ENCODE measurements around the gene TUBB1. TPM values are rescaled to one million over a fixed set of nuclear protein-coding genes. Genes with fewer than 3 reads are reported as not detected.

TUBB1 gene
- total and polyA plus RNA-seq, 2 of the 13 experiments (the other 11 are each of a cell fraction or from before 2014, with no cell fraction given): 0.11 to 57.6 TPM

DNA sequence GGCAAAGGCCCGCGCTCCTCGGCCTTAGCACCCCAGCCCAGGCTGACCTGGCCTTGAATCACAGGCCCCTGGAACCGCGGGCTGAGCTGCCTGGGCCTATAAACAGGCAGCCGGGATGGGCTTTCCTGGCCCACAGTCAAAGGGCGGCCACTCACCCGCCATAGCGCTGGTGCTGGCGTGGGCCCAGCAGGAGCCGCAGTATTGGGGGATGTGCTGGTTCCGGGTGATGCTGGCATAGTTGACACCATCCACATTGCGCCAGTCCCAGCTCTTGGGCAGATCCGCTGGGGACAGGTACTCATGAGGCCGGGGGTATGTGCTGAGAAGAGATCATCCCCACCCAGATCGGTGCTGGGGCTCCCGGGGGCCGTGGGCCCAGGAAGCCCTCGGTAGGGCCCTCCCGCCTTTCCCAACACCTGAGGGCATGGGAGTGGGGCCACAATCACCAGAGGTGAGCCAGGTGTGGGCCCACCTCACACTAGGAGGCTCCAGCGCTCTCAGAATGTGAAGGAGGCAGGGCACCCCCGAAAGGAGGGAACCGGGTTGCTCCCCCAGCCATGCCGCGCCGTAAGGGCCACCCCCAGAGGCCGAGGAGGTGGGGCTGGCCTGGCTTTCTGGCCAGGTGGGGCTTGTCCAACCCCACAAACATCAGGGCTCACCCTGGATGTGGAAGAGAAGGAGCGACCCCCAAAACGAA is 12.9 kb upstream of the TUBB1 start (continued):
- TF ChIP-seq, protein P1, sequence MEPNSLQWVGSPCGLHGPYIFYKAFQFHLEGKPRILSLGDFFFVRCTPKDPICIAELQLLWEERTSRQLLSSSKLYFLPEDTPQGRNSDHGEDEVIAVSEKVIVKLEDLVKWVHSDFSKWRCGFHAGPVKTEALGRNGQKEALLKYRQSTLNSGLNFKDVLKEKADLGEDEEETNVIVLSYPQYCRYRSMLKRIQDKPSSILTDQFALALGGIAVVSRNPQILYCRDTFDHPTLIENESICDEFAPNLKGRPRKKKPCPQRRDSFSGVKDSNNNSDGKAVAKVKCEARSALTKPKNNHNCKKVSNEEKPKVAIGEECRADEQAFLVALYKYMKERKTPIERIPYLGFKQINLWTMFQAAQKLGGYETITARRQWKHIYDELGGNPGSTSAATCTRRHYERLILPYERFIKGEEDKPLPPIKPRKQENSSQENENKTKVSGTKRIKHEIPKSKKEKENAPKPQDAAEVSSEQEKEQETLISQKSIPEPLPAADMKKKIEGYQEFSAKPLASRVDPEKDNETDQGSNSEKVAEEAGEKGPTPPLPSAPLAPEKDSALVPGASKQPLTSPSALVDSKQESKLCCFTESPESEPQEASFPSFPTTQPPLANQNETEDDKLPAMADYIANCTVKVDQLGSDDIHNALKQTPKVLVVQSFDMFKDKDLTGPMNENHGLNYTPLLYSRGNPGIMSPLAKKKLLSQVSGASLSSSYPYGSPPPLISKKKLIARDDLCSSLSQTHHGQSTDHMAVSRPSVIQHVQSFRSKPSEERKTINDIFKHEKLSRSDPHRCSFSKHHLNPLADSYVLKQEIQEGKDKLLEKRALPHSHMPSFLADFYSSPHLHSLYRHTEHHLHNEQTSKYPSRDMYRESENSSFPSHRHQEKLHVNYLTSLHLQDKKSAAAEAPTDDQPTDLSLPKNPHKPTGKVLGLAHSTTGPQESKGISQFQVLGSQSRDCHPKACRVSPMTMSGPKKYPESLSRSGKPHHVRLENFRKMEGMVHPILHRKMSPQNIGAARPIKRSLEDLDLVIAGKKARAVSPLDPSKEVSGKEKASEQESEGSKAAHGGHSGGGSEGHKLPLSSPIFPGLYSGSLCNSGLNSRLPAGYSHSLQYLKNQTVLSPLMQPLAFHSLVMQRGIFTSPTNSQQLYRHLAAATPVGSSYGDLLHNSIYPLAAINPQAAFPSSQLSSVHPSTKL (CRISPR knock-in tag; IDR thresholded peaks at IDR 0.05): peak; percentile 43; the same call in 1 of the 2 replicates
- TF ChIP-seq SOX5 (CRISPR knock-in tag; IDR thresholded peaks at IDR 0.05; ENCODE audit: borderline replicate concordance): peak; percentile 33; the same call in 1 of the 2 replicates
- TF ChIP-seq MIXL1 (CRISPR knock-in tag; IDR thresholded peaks at IDR 0.05): 0 out of 2 replicates have a peak, but pooled peaks have one; percentile 19
- peak; percentile 89 for TF ChIP-seq RARA (CRISPR knock-in tag; IDR thresholded peaks at IDR 0.05)
- TF ChIP-seq AKAP8 (CRISPR knock-in tag; IDR thresholded peaks at IDR 0.05): 0 out of 2 replicates have a peak, but pooled peaks have one; percentile 41
- TF ChIP-seq ZFY (CRISPR knock-in tag; IDR thresholded peaks at IDR 0.05): peak; percentile 72
- peak; percentile 59; the same call in 1 of the 2 replicates for TF ChIP-seq ZSCAN21 (CRISPR knock-in tag; IDR thresholded peaks at IDR 0.05; ENCODE audit: borderline replicate concordance)
- TF ChIP-seq MEIS2 (CRISPR knock-in tag; IDR thresholded peaks at IDR 0.05): 0 out of 2 replicates have a peak, but pooled peaks have one; percentile 35
- 0 out of 2 replicates have a peak, but pooled peaks have one; percentile 28 for TF ChIP-seq GATA4 (IDR thresholded peaks at IDR 0.05; ENCODE audit: borderline replicate concordance, low read depth)
- TF ChIP-seq ZNF546 (CRISPR knock-in tag; conservative IDR thresholded peaks at IDR 0.05): peak; percentile 49; the same call in 1 of the 2 replicates
- TF ChIP-seq ESRRA (CRISPR knock-in tag; IDR thresholded peaks at IDR 0.05; ENCODE audit: low read depth): peak; percentile 89; the same call in 1 of the 2 replicates
- TF ChIP-seq ZFP90 (CRISPR knock-in tag; IDR thresholded peaks at IDR 0.05; ENCODE audit: borderline replicate concordance): peak; percentile 57; the same call in 1 of the 2 replicates
- TF ChIP-seq HDAC1 (CRISPR knock-in tag; IDR thresholded peaks at IDR 0.05): 0 out of 2 replicates have a peak, but pooled peaks have one; percentile 31
